Measurements from ENCODE around the gene FKBP5. TPM values are rescaled to one million over a fixed set of nuclear protein-coding genes. Genes with fewer than 3 reads are reported as not detected.

Gene FKBP5
- total and polyA plus RNA-seq, 9 of the 15 experiments (the other 6 are each of a cell fraction or from before 2014, with no cell fraction given) = 32.7 to 151 (median 75.0) TPM

- TF ChIP-seq CLOCK (CRISPR knock-in tag; IDR thresholded peaks at IDR 0.05; ENCODE audit: borderline replicate concordance) = no peak
- TF ChIP-seq CEBPB (tag; IDR thresholded peaks at IDR 0.05) = peak; percentile 92
- TF ChIP-seq ZNF311 (CRISPR knock-in tag; IDR thresholded peaks at IDR 0.05) = no peak
- peak; percentile 71 for TF ChIP-seq MEIS2 (IDR thresholded peaks at IDR 0.05; ENCODE audit: partially characterized antibody)
- TF ChIP-seq PBX2 (CRISPR knock-in tag; IDR thresholded peaks at IDR 0.05; ENCODE audit: low read depth) = no peak
- TF ChIP-seq PBX2 (tag; conservative IDR thresholded peaks at IDR 0.05; ENCODE audit: low read depth) = peak; percentile 57
- TF ChIP-seq ZNF766 (CRISPR knock-in tag; conservative IDR thresholded peaks at IDR 0.05) = 0 out of 2 replicates have a peak, but pooled peaks have one; percentile 46
- no peak for TF ChIP-seq LCOR (CRISPR knock-in tag; IDR thresholded peaks at IDR 0.05)
- no peak for TF ChIP-seq ZNF764 (CRISPR knock-in tag; IDR thresholded peaks at IDR 0.05; ENCODE audit: low read depth)
- TF ChIP-seq CBFA2T3 (IDR thresholded peaks at IDR 0.05) = peak; percentile 80
- peak; percentile 39 for TF ChIP-seq CXXC5 (CRISPR knock-in tag; IDR thresholded peaks at IDR 0.05)
- no peak for TF ChIP-seq MCM2 (IDR thresholded peaks at IDR 0.05; ENCODE audit: low read depth)
- 0 out of 2 replicates have a peak, but pooled peaks have one; percentile 34 for TF ChIP-seq SOX6 (IDR thresholded peaks at IDR 0.05)
- peak; percentile 89 for TF ChIP-seq ARID1B (IDR thresholded peaks at IDR 0.05)
- no peak for TF ChIP-seq ZNF79 (CRISPR knock-in tag; IDR thresholded peaks at IDR 0.05; ENCODE audit: low read depth)
- TF ChIP-seq JUND (IDR thresholded peaks at IDR 0.05; ENCODE audit: borderline replicate concordance, low read depth, low read length) = peak; percentile 58; the same call in 1 of the 2 replicates
- TF ChIP-seq JUND (tag; IDR thresholded peaks at IDR 0.05; ENCODE audit: borderline replicate concordance, low read depth, low read length) = no peak
- TF ChIP-seq RCOR1 (IDR thresholded peaks at IDR 0.05; ENCODE audit: borderline replicate concordance in 1 of 2, low read depth in 2 of 2, low read length in 2 of 2) = peak in 1 of 2 experiments; percentile 82; a peak in 2 of 4 replicates
- peak; percentile 45; the same call in 1 of the 2 replicates for TF ChIP-seq VEZF1 (CRISPR knock-in tag; IDR thresholded peaks at IDR 0.05)
- TF ChIP-seq FOXM1 (IDR thresholded peaks at IDR 0.05; ENCODE audit: low read depth) = peak; percentile 64; the same call in 1 of the 2 replicates
- TF ChIP-seq FOXM1 (CRISPR knock-in tag; IDR thresholded peaks at IDR 0.05; ENCODE audit: low read depth) = no peak
- TF ChIP-seq HOXB6 (CRISPR knock-in tag; IDR thresholded peaks at IDR 0.05; ENCODE audit: borderline replicate concordance) = no peak
- peak; percentile 17 for TF ChIP-seq NEUROD1 (IDR thresholded peaks at IDR 0.05; ENCODE audit: borderline replicate concordance, low read depth, low read length, partially characterized antibody)
Observed at GRCh38 chr6:35651244-35651643, 37.5 kb downstream of the FKBP5 start (continued).
